ENCODE measurements around the gene IFTAP.

- no peak for TF ChIP-seq ZNF362 (CRISPR knock-in tag; IDR thresholded peaks at IDR 0.05; ENCODE audit: borderline replicate concordance)
- no peak for TF ChIP-seq NFIC (IDR thresholded peaks at IDR 0.05; ENCODE audit: low read length)
- TF ChIP-seq FOXJ3 (CRISPR knock-in tag; IDR thresholded peaks at IDR 0.05; ENCODE audit: borderline replicate concordance): no peak
- no peak for TF ChIP-seq CTCF (CRISPR knock-in tag; IDR thresholded peaks at IDR 0.05)
- no peak for TF ChIP-seq MYC (CRISPR knock-in tag; IDR thresholded peaks at IDR 0.05; ENCODE audit: borderline replicate concordance)
- no peak for TF ChIP-seq POLR2AphosphoS5 (IDR thresholded peaks at IDR 0.05; ENCODE audit: low read depth, low read length)
- no peak for TF ChIP-seq ZNF550 (CRISPR knock-in tag; IDR thresholded peaks at IDR 0.05; ENCODE audit: borderline replicate concordance)
- TF ChIP-seq RAD51 (IDR thresholded peaks at IDR 0.05; ENCODE audit: borderline replicate concordance): no peak
- TF ChIP-seq SPEN (CRISPR knock-in tag; IDR thresholded peaks at IDR 0.05; ENCODE audit: low read depth): no peak
- TF ChIP-seq E2F5 (CRISPR knock-in tag; conservative IDR thresholded peaks at IDR 0.05): no peak
- no peak for TF ChIP-seq POLR2A (IDR thresholded peaks at IDR 0.05; ENCODE audit: insufficient read depth in 1 of 2, low read depth in 2 of 2, low read length in 2 of 2)
- TF ChIP-seq SRSF9 (IDR thresholded peaks at IDR 0.05; ENCODE audit: borderline replicate concordance, insufficient read depth, low read depth, low read length, poor library complexity, severe bottlenecking): no peak
These were observed 37.5 kb downstream of the IFTAP start for GRCh38 chr11:36631774-36632173.

All from HepG2 (cell line).